ENCODE data around the gene BZW1. TPM values are rescaled to one million over a fixed set of nuclear protein-coding genes. Genes with fewer than 3 reads are reported as not detected.

Gene BZW1
- total RNA-seq, 1 experiment from 2014 or later = 454 TPM

- H3K27me3 ChIP-seq (ENCODE audit: insufficient read depth, low read length) = no peaks in the 10 kb centered on the region
- TF ChIP-seq SP1 (IDR thresholded peaks at IDR 0.05; ENCODE audit: low read depth) = 0 out of 2 replicates have a peak, but pooled peaks have one; percentile 8
- TF ChIP-seq ELF1 (IDR thresholded peaks at IDR 0.05; ENCODE audit: borderline replicate concordance, low read depth) = no peak
- TF ChIP-seq TCF7L2 (IDR thresholded peaks at IDR 0.05; ENCODE audit: borderline replicate concordance, extremely low read depth, insufficient read depth, insufficient read length) = peak; percentile 70
- TF ChIP-seq CTCF (IDR thresholded peaks at IDR 0.05 in 2 of 3, conservative IDR thresholded peaks at IDR 0.05 in 1 of 3; ENCODE audit: borderline replicate concordance in 1 of 3, insufficient read depth in 1 of 3, low read depth in 2 of 3, low read length in 2 of 3) = peak; percentile 6 to 42 (median 26); a peak in 2 of 6 replicates
- TF ChIP-seq POLR2A (IDR thresholded peaks at IDR 0.05; ENCODE audit: borderline replicate concordance, extremely low read depth, insufficient read depth, insufficient read length) = no peak
- TF ChIP-seq, protein P1, sequence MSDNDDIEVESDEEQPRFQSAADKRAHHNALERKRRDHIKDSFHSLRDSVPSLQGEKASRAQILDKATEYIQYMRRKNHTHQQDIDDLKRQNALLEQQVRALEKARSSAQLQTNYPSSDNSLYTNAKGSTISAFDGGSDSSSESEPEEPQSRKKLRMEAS (IDR thresholded peaks at IDR 0.05) = peak; percentile 64; the same call in 1 of the 2 replicates
- TF ChIP-seq SIN3A (IDR thresholded peaks at IDR 0.05; ENCODE audit: low read depth) = no peak; the same call in 1 of the 2 replicates
- no peak for TF ChIP-seq EZH2phosphoT487 (IDR thresholded peaks at IDR 0.05; ENCODE audit: borderline replicate concordance)
- no peak for TF ChIP-seq FOSL1 (IDR thresholded peaks at IDR 0.05; ENCODE audit: low read depth)
- no peak for TF ChIP-seq SRF (IDR thresholded peaks at IDR 0.05; ENCODE audit: low read depth)
- no peak for TF ChIP-seq REST (IDR thresholded peaks at IDR 0.05; ENCODE audit: low read depth)
- peak; percentile 99 for TF ChIP-seq ZFX (IDR thresholded peaks at IDR 0.05)
- TF ChIP-seq RAD21 (IDR thresholded peaks at IDR 0.05; ENCODE audit: low read depth) = peak; percentile 62
- DNase-seq (ENCODE audit: low read depth, low spot score) = peak; percentile 15
- peaks cover 31% of the 10 kb centered on the region; the same call in 1 of the 2 replicates for H4K20me1 ChIP-seq (ENCODE audit: insufficient read depth)
- peak overlapping the region; percentile 96 for H3K27ac ChIP-seq (ENCODE audit: low read depth, low read length)
- H3K79me2 ChIP-seq (ENCODE audit: insufficient read depth, low read length) = peaks cover 56% of the 10 kb centered on the region
- intact Hi-C loops (cut with micrococcal nuclease) = loop anchor here (5.0 kb wide), 2 partner anchors 50 to 835 kb away; partner anchors contain the start of gene CLK1
- POLR2A ChIA-PET = interaction anchor here (1.1 to 1.3 kb wide), 2 partner anchors 8 to 45 kb away, joined by 3 read pairs; no protein-coding TSS in a partner anchor
- CTCF ChIA-PET = no interaction called here
- peak overlapping the region; percentile 82 for H3K4me2 ChIP-seq (ENCODE audit: low read length)
- no TSS peak for BruUV-seq (replicated peaks)
- peaks cover 40 to 43% of the 10 kb centered on the region in 2 experiments for H3K36me3 ChIP-seq (ENCODE audit: control insufficient read depth in 1 of 2, insufficient read depth in 2 of 2, low read length in 2 of 2)
- no peaks in the 10 kb centered on the region for H3K9me3 ChIP-seq (ENCODE audit: control insufficient read depth in 1 of 2, insufficient read depth in 1 of 2, low read depth in 1 of 2, low read length in 2 of 2)
- RAD21 ChIA-PET (ENCODE audit: low non-redundant PET in 1 of 2, low total read pairs in 2 of 2, uncharacterized antibody in 2 of 2, unreplicated experiment in 2 of 2) = no interaction called here
- H3K4me3 ChIP-seq (replicated peaks in 1 of 2; ENCODE audit: low read depth in 1 of 2, low read length in 2 of 2) = peak overlapping the region; percentile 66 to 85
- H3K4me1 ChIP-seq (ENCODE audit: control insufficient read depth in 1 of 2, insufficient read depth in 2 of 2, low read length in 2 of 2) = peaks cover 12 to 26% of the 10 kb centered on the region in 2 experiments
- no peak overlapping the region for H2AFZ ChIP-seq (ENCODE audit: low read depth, low read length, poor library complexity, severe bottlenecking)
- peak; percentile 55 for ATAC-seq
- H3K9me2 ChIP-seq (ENCODE audit: insufficient read depth) = no peaks in the 10 kb centered on the region
- peak overlapping the region; percentile 90 for H3K9ac ChIP-seq (ENCODE audit: low read length)
Measured at GRCh38 chr2:200812122-200813022, 662 bp downstream of the BZW1 start.
